ENCODE measurements around the gene ANXA5.

DNA sequence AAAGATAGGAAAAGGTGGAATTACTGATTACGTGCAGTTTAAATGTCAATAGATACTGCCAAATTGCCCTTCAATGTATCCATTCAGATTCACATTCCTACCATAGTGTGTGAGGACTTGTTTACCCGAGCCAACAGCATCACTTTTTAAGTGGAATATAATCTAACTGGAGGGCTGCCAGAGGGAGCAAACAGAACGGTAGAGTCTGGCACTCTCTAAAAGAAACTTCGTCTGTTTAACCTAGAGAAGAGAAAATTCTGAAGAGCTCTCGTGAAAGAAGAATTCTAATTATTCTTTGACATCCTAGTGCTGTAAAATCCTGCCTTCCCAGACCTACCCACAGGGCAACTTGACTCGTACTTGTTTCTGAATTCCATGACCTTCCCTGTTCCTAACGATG, 45.0 kb upstream of the ANXA5 start:
- TF ChIP-seq, protein P1, sequence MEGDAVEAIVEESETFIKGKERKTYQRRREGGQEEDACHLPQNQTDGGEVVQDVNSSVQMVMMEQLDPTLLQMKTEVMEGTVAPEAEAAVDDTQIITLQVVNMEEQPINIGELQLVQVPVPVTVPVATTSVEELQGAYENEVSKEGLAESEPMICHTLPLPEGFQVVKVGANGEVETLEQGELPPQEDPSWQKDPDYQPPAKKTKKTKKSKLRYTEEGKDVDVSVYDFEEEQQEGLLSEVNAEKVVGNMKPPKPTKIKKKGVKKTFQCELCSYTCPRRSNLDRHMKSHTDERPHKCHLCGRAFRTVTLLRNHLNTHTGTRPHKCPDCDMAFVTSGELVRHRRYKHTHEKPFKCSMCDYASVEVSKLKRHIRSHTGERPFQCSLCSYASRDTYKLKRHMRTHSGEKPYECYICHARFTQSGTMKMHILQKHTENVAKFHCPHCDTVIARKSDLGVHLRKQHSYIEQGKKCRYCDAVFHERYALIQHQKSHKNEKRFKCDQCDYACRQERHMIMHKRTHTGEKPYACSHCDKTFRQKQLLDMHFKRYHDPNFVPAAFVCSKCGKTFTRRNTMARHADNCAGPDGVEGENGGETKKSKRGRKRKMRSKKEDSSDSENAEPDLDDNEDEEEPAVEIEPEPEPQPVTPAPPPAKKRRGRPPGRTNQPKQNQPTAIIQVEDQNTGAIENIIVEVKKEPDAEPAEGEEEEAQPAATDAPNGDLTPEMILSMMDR (IDR thresholded peaks at IDR 0.05): no peak
- TF ChIP-seq POLR2A (IDR thresholded peaks at IDR 0.05) (no peak), POLR2AphosphoS5 (IDR thresholded peaks at IDR 0.05) (no peak)

Measured in suprapubic skin (tissue), 4 donors.